ENCODE results near the gene FAT1. TPM values are rescaled to one million over a fixed set of nuclear protein-coding genes. Genes with fewer than 3 reads are reported as not detected.

Gene FAT1
- total and polyA plus RNA-seq, 2 donors (not counting 3 experiments of a cell fraction or from before 2014, with no cell fraction given) = 9.2 to 9.8 TPM

- H2AFZ ChIP-seq (ENCODE audit: low read depth, low read length) = no peak overlapping the region
- no peaks in the 10 kb centered on the region for H3K27me3 ChIP-seq (ENCODE audit: control insufficient read depth in 2 of 2, insufficient read depth in 2 of 2, low read length in 2 of 2)
- H3K9me1 ChIP-seq (replicated peaks; ENCODE audit: control insufficient read depth, extremely low read depth, insufficient read depth, low read length) = no peaks in the 10 kb centered on the region
- DNase-seq (ENCODE audit: low read depth, low spot score) (no peak), FAIRE-seq (no peak)
- H3K27ac ChIP-seq (ENCODE audit: insufficient read depth, low read depth, low read length) = no peak overlapping the region
- no peak overlapping the region for H3K9ac ChIP-seq (replicated peaks; ENCODE audit: extremely low read depth, insufficient read depth, low read length)
- TF ChIP-seq CTCF (IDR thresholded peaks at IDR 0.05; ENCODE audit: extremely low read depth in 1 of 2, insufficient read depth in 1 of 2, low read depth in 1 of 2, low read length in 2 of 2) (no peak), FOS (IDR thresholded peaks at IDR 0.05; ENCODE audit: borderline replicate concordance, insufficient read depth, low read length) (no peak), POLR2AphosphoS5 (IDR thresholded peaks at IDR 0.05; ENCODE audit: insufficient read depth, low read depth, low read length) (no peak), GATA2 (IDR thresholded peaks at IDR 0.05; ENCODE audit: insufficient read depth, insufficient read length, low read depth, low read length) (no peak), MYC (IDR thresholded peaks at IDR 0.05; ENCODE audit: low read depth, low read length) (no peak), EZH2 (IDR thresholded peaks at IDR 0.05; ENCODE audit: borderline replicate concordance, low read depth, low read length, severe bottlenecking) (no peak), JUN (IDR thresholded peaks at IDR 0.05; ENCODE audit: borderline replicate concordance, insufficient read depth, insufficient read length, low read depth) (no peak), POLR2A (IDR thresholded peaks at IDR 0.05; ENCODE audit: low read depth, low read length) (no peak), MAX (IDR thresholded peaks at IDR 0.05; ENCODE audit: insufficient read depth, insufficient read length) (no peak)
- H3K4me1 ChIP-seq (ENCODE audit: control insufficient read depth, extremely low read depth, insufficient read depth, low read length) = no peaks in the 10 kb centered on the region
- H3K4me3 ChIP-seq (replicated peaks in 1 of 3; ENCODE audit: insufficient read depth in 1 of 3, low read depth in 1 of 3, low read length in 3 of 3) = no peak overlapping the region
- intact Hi-C loops (cut with micrococcal nuclease) (no loop called here), dilution Hi-C loops (cut with MboI; ENCODE audit: extremely low pct_ligation_motif_present, low sequenced_read_pairs) (no loop called here)
- no peaks in the 10 kb centered on the region for H3K79me2 ChIP-seq (ENCODE audit: control insufficient read depth, insufficient read depth, low read length)
- H3K36me3 ChIP-seq (ENCODE audit: control insufficient read depth in 2 of 2, extremely low read depth in 1 of 2, insufficient read depth in 2 of 2, low read length in 2 of 2) = no peaks in the 10 kb centered on the region
- no peaks in the 10 kb centered on the region for H4K20me1 ChIP-seq (replicated peaks; ENCODE audit: control insufficient read depth, extremely low read depth, insufficient read depth, low read length)
- no peak overlapping the region for H3K4me2 ChIP-seq (ENCODE audit: insufficient read depth, low read length)
- BruUV-seq (replicated peaks) = no TSS peak
- CTCF ChIA-PET = no interaction called here
- POLR2A ChIA-PET = no interaction called here
- H3K9me3 ChIP-seq (replicated peaks; ENCODE audit: control insufficient read depth, insufficient read depth, low read length) = no peaks in the 10 kb centered on the region
Measured at GRCh38 chr4:186680641-186681040, 43.0 kb downstream of the FAT1 start.
